Measurements from ENCODE around the gene MFGE8.

- TF ChIP-seq CTCF (IDR thresholded peaks at IDR 0.05) (no peak), POLR2AphosphoS5 (IDR thresholded peaks at IDR 0.05; ENCODE audit: low read depth, low read length) (no peak), TEAD4 (IDR thresholded peaks at IDR 0.05; ENCODE audit: borderline replicate concordance, insufficient read depth) (no peak), USF2 (IDR thresholded peaks at IDR 0.05; ENCODE audit: borderline replicate concordance, low read depth, low read length) (no peak), SIN3A (IDR thresholded peaks at IDR 0.05; ENCODE audit: borderline replicate concordance, low read depth, low read length) (no peak)
These were observed 60.7 kb downstream of the MFGE8 start for GRCh38 chr15:88852476-88852875.

Measured in SK-N-SH (cell line).